Right ventricle myocardium inferior (tissue), 1 donor: ENCODE data around the gene TMEM220. TPM values are rescaled to one million over a fixed set of nuclear protein-coding genes. Genes with fewer than 3 reads are reported as not detected.
A peak's percentile ranks its signal among the peaks of the same experiment; 100 is the strongest.
"Not testable (repeated sequence)": the region's sequence is repeated elsewhere in the genome, so short reads cannot be mapped to it uniquely, and the experiment has no call there.

Experiments used
- ATAC-seq: fragments of 200-7000 bp; cut with Tn5 transposase; one replicate; pipeline ENCODE4 v1.9.1; 2020; ENCODE audit warnings: mild to moderate bottlenecking, moderate library complexity
- DNase-seq: peaks from one replicate; pipeline ENCODE4 v3.0.0; 2021; ENCODE audit errors: missing footprints
- intact Hi-C: fragments of 100-400 bp; cut with DNase I; formaldehyde crosslinking; loops from one replicate; pipeline ENCODE4 v1.11.0; 2022
- total RNA-seq: library from RNA; stranded (reverse); fragmentation: NEBNext Ultra II Directional; extraction: Animal tissue kit (Norgen Biotek cat#: 25700); gene quantifications from one replicate; pipeline ENCODE4 v1.2.1, GENCODE V29; 2021
- donor health status: DM: no; HTN: yes; CAD: no; lungs with severe emphysema.

The TMEM220 gene
- total RNA-seq, 1 donor from 2014 or later, result 9.8 TPM

DNA sequence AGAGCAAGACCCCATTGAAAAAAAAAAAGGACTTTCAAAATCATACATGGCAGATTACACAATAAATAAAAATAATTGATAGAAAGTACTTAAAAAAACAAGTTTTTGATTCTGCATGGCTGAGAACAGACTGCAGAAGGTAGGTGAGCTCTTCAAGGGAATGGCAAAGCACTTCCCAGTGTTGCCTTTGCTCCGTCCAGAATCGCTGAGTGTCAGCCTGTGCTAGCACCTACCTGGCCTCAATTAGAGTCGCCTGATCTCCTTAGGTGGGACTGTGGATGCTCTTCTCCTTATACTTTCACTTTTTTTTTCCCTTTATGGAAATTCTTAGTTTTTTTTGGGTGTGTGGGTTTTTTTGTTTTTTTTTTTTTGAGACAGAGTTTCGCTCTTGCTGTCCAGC is 6.0 kb upstream of the TMEM220 start:
- no peak for ATAC-seq
- intact Hi-C loops, result loop anchor here (10.0 kb wide), 2 partner anchors 59 to 409 kb away; no protein-coding TSS in a partner anchor
- no peak for DNase-seq

DNA sequence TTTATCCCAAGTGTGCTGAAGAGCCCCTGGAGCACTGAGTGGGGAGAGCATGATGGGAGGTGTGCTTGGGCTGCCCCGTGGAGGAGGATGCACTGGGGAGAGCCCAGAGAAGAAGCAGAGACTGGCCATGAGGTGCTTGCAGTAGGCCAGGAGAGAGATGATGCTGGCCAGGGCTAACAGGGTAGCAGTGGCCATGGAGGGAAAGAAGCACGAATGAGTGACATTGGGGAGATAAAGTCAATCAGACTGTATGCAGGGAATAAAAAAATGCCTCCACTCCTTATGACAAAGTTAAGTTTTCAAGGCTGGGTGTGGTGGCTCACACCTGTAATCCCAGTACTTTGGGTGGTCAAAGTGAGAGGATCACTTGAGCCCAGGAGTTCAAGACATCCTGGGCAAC is 5.4 kb upstream of the TMEM220 start:
- no peak for ATAC-seq
- DNase-seq, result no peak
- intact Hi-C loops, result loop anchor here (10.0 kb wide), 2 partner anchors 60 to 410 kb away; no protein-coding TSS in a partner anchor

DNA sequence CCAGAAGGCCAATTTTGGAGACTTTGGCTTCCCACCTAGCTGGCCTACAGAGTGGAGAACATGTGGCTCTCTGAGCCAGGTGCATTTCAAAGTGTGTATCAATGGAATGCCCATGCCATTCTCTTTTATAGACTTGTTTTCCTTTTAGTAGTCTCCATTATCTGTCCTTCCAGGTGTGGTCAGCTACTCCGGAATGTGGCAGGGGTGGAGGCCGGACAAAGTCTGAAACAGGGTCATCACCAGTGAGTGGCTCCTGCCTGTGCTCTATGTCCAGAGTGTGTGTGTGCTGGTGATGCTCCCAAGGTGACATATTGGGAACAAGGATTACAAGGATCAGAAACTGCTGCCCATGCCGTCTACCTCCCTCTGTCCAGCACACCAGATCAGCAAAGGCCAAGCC is 3.8 kb upstream of the TMEM220 start:
- intact Hi-C loops, result loop anchor here (10.0 kb wide), 2 partner anchors 61 to 411 kb away; no protein-coding TSS in a partner anchor
- ATAC-seq (no peak), DNase-seq (no peak)

DNA sequence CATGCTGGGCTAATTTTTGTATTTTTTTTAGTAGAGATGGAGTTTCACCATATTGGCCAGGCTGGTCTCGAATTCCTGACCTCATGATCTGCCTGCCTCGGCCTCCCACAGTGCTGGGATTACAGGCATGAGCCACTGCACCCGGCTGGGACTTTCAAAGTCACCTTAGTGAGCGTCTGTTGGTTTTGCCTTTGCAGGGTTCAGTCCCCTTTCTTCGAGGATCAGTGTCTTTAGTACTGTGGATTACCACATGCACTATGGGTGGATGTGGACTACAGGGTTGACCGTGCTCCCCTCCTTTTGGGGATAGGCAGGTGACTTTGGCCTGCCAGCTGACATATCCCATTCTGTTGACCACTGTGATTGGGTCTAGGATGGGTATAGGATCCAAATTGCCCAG is 2.3 kb upstream of the TMEM220 start:
- ATAC-seq, DNase-seq: not testable (repeated sequence)
- intact Hi-C loops, result loop anchor here (10.0 kb wide), 2 partner anchors 63 to 413 kb away; no protein-coding TSS in a partner anchor

DNA sequence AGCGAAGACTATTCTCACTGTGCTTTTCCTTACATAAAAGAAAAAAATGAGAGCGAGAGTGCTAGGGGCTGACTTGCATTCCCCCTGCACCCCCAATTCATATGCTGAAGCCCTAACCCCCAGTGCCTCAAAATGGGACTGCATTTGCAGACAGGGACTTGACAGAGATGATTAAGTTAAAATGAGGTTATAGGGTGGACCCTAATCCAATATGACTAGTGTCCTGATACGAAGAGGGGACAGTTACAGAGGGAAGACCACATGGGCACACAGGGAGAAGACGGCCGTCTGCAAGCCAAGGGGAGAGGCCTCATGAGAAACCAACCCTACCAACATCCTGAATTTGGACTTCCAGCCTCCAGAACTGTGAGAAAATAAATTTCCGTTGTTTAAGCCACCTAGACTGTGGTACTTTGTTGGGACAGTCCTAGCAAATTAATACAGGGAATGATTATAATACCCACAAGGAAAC is 1.6 kb upstream of the TMEM220 start:
- DNase-seq (no peak), ATAC-seq (no peak)
- intact Hi-C loops, result loop anchor here (10.0 kb wide), 2 partner anchors 63 to 413 kb away; no protein-coding TSS in a partner anchor

DNA sequence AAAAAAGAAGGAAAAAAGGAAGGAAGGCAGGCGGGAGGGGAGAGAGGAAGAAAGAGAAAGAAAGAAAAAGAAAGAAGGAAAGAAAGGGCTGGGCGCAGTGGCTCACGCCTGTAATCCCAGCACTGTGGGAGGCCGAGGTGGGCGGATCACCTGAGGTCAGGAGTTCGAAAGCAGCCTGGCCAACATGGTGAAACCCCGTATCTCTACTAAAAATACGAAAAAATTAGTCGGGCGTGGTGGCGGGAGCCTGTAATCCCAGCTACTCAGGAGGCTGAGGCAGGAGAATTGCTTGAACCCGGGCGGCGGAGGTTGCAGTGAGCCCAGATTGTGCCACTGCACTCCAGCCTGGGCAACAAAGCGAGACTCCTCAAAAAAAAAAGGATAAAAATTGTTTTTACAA is 424 bp upstream of the TMEM220 start:
- intact Hi-C loops, result loop anchor here (10.0 kb wide), 2 partner anchors 65 to 415 kb away; no protein-coding TSS in a partner anchor
- ATAC-seq, DNase-seq: not testable (repeated sequence)

DNA sequence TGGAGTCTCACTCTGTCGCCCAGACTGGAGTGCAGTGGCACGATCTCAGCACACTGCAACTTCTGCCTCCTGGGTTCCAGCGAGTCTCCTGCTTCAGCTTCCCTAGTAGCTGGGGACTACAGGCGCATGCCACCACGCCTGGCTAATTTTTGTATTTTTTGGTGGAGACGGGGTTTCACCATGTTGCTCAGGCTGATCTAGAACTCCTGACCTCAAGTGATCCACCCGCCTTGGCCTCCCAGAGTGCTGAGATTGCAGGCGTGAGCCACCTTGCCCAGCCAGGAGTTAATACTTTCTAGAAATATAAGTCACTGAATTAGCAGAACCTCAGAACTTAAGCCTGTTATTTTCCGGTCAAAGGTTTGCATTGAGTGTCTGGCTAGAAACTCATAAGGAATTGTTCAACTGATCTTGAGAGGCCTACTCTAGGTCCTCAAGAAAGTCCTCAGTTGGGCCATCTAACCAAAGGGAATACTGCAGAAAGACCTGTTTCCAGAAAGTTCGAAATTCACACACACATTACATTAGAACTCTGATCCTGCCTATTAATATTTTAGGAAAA is 1.4 kb downstream of the TMEM220 start:
- intact Hi-C loops, result no loop called here
- ATAC-seq, result no peak

DNA sequence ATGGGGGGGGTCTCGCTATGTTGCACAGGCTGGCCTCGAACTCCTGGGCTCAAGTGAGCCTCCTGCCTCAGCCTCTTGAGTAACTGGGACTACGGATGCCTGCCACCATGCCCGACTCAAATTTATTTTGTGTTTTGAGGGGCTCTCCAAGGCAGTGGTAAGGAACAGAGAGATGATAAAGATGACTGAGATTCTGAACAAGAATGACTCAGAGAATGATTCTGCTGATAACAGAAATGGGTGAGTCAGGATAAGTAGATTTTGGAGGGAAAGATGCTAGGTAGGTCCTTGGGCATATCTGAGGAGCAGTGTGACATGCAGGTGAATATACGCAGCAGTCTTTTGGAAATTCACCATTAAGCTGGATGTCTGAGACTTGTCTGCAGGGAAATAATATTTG is 2.6 kb downstream of the TMEM220 start:
- ATAC-seq (no peak), DNase-seq (no peak)
- intact Hi-C loops, result no loop called here

More for the DNA sequence above, 1.4 kb downstream of the TMEM220 start:
- DNase-seq, result no peak

DNA sequence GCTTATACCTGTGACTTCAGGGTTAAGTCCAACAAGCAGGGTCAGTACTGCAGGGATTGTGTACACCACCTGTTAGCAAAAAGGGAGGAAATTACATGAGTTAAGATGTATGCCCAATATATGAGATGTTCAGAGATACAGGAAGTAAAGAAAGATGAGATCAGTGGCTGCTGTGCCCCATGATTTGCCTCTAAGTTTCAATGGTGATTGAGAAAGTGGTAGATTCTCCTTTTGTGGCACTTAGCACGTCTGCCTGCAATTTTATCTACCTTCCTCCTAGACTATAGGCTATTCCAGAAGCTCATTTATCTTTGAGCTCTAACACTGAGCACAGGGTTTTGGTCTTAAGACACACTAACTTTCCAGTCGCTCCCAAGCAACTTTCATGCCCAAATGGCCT is 3.6 kb downstream of the TMEM220 start:
- ATAC-seq (no peak), DNase-seq (no peak)
- intact Hi-C loops, result no loop called here

DNA sequence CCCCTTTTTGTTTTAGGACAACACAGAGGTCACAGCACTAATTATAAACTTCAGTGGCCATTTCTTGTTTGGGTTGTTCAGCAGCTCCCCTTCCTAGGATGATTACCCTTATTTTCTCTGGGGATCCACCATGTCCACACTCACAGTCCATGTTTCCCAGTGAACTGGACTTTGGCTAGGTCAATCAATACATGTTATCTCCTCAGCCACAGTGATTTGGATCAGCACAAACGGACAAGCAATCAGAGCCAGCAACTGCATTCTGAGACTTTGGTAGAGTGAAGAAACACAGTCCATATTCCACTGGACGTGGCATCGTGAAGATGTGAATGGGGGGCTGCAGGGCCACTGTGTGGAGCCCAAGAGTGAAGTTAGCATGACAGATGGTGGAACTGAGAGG is 4.6 kb downstream of the TMEM220 start:
- no peak for ATAC-seq
- intact Hi-C loops, result no loop called here
- DNase-seq, result no peak

DNA sequence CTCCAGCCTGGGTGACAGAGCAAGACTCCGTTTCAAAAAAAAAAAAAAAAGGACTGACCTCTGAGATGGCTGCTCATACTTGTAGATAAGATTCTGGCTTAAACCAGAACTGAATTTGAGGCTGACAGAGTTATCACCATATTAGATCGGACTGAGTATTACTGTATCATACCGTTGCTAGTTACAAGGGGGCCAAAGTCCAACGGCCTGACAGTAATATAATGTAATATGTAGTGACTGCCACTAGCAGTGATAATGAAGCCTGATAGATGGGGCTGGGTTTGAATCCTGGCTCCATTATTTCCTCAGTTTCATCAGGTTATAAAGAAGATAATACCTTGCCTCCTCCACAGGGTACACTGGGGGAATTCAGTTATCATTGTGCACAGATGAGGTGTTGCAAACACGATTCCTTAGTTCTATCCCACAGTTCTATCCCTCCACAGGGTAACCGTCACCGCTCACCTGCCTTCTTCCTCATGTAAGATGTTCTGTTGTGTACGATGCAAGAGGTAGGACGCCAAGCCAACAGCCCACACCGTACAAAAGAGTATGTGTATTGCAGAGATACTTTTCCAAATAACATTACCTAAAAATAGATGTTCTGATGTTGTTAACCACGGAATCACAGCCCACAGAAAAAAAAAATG is 5.2 kb downstream of the TMEM220 start:
- no peak for DNase-seq
- ATAC-seq, result no peak
- intact Hi-C loops, result no loop called here

DNA sequence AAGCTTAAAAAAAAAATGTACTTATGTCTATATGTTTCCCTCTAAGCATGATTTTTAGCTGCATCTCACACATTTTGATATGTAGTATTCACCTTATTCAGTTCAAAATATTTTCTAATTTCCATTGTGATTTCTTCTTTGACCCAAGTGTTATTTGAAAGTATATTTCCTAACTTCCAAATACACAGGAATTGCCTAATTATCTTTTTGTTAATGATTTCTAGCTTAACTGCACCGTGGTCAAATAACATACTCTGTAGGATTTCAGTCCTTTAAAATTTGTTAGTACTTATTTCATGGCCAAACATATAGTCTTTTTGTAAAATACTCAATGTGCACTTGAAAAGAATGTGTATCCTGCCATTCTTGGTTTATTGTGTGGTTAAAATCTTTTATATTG is 11.3 kb downstream of the TMEM220 start:
- no peak for DNase-seq
- no peak for ATAC-seq
- intact Hi-C loops, result no loop called here

DNA sequence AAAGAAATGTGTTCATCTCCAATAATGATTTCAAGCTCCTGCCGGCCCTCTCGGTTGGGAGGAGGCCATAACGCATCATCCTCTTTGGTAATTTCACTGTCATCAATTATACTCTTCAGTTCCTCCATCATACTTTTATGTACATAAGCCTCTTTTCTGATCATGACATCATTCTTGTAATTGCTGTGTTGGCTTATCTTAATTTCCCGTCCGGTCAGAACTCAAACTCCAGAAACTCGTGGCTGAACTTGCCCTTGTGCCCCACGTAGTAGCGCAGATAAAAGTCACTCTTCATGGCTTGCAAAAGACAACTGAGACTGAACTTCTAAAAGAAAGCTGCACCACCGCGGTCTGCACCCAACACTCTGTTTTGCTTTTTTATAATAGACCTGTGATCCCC is 13.6 kb downstream of the TMEM220 start:
- DNase-seq (no peak), ATAC-seq (no peak)
- intact Hi-C loops, result no loop called here

DNA sequence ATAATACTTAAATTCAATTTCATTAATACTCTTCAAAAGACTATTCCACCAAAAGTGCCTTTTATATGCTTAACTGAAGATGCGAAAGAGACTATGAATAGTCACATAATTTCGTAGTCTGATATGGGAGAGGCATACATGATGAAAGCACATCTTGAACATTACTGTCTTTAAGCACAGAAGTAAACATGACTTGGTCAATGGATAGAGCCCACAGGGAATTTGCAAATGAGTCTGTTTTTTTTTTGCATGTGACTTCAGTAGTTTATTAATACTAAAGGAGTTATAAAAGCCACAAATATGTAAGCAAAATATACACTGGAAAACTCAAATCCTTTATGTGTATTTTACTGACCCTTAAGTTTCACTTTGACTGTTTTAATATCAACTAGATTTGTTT is 16.5 kb downstream of the TMEM220 start:
- no peak for ATAC-seq
- intact Hi-C loops, result no loop called here
- no peak for DNase-seq

DNA sequence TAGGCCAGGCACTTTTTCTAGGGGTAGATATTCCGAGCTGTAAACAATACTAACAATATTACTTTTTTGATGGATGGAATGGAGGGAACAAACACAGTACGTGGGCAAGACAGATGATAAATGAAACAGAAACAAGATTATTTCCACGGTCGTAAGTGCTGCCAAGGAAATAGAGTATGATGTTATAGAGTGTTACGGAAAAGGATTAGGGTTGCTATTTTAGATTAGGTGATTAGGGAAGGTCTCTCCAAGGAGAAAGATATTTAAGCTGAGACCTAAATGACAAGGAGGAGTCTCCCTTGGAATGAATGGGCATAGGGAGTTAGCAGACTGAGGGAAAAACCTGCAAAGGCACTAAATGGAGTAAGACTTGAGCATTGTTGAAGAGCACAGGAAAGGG is 24.1 kb downstream of the TMEM220 start:
- DNase-seq, result no peak
- no peak for ATAC-seq
- intact Hi-C loops, result no loop called here

DNA sequence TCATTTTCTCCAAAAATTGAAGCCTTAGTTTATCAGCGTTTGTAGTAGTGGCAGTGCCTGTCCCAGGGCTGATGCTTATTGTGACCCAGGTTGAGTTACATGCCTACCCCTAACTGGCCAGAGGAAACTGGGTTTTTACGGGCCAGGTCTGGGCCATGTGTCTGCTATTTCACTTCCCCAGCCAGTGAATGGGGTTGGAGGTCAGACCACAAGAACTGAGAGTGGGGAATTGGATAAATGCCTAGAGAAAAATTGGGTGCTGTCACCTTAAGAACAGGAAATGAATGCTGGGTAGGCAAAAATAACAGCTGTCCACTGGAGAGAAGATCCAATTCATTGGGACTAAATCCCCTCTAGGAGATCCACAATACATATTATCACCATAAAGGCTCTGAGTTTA is 27.2 kb downstream of the TMEM220 start:
- ATAC-seq (no peak), DNase-seq (no peak)
- intact Hi-C loops, result no loop called here

DNA sequence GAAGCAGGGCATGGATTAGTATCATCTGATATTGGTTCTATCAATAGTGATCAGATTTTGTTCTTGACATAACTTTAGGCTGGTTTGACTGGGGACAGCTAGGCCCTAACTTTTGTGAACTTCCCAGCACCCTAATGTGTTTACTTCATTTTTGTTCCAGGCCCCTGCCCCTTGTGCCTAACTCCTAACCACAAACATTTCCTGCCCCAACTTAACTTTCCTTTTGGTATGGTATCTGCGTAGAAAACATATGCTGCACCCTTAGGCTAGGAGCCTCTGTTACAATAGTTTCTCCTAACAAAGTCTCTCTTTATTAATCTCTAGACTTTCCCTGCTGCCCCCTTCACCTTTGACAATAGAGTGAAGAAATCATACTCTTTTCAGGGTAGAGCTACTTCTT is 30.0 kb downstream of the TMEM220 start:
- DNase-seq (no peak), ATAC-seq (no peak)
- intact Hi-C loops, result no loop called here

DNA sequence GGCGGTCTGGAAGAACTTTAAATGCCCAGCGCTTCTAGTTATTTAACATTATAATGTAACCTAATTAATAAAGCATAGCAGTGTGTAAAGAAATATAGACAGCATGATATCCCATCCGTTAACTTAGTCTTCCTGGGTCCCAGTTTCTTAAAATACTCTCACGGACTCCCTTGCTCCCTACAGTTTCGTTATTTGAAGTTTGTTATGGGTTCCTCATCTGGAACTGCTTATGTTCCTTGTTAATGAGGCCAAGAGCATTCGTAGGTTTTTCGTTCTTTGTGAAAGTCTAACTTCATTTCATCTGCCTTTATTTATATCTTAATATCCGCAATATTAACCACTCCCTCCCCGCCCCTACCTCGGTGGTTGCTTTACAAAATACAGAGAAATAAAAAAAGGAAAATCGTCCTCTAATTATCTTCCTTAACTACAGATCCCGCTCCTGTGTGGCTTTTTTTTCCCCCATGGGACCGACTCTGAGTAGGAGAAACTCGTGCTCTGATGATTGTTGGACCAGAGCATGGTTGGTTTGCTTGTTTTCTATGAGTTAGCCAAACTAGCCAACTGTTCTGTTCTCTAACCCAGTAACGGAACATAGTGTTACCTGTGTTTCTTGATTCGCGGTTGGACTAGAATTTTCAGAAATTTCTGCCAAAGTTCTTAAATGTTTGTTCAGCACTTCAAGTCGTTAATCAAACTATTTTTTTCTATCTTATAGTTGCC is 31.6 kb downstream of the TMEM220 start:
- DNase-seq (no peak), ATAC-seq (no peak)
- intact Hi-C loops, result no loop called here

DNA sequence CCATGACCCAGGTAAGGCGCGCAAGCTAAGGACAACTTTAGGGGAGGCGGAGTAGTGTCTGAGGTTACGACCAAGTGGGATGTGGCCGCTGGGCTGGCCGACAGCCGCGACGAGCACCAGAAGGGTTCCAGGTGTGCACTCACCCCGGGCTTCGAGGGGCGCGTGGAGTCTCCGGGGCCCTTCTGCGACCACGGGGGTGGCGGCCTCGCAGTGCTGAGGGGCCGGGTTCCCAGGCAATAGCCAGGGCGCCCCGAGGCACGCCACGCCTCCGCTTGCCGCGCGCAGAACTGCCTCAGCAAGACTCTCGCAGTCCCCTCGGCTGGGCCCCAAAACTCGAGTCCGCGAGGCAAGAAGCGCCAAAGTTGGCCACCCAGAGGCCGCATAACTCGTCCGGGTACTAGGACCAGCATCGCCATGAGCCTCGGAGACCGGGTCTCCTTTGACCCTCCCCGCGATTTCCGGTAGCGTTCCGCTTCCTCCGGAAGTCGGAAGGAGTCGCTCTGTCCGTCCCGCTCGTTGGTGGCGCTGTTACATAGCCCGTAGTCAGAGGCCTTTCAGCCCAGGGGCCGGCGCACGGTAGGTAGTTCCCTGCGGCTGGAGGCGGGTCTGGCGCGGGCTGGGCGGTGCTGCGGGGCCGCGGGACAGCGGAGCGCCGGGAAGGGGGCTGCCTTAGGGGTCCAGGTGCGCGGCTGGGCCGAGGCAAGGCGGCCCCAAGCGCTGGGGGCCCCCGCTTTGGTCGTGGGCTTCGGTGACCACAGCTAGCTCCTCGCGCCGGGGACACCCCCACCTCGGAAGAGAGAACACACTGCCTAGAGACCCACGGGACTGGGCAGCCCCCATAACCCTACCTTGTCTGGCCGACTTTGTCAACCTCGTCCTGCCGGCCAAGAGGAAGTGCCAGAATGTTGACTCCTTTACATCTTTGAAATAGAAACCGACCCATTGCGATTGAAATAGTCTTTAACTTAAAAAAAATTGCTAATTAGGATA is 32.4 kb downstream of the TMEM220 start, which contains the start of the genes ADPRM and SCO1:
TSS of gene ADPRM (plus strand) at position 503 of the 990 bp plus-strand sequence. CDS start 7,333 bp downstream, outside the sequence.
TSS of gene SCO1 (minus strand) at position 442 of the 990 bp plus-strand sequence. CDS start at position 416, 26 bp downstream.
- intact Hi-C loops, result no loop called here
- peak; percentile 98 for DNase-seq
- ATAC-seq, result peak; percentile 99
